Stimulated activated CD4-positive, alpha-beta T cell treated with anti-CD3 and anti-CD28 coated beads, TNF-alpha, amount 100 ng/mL, for 4 hours (primary cell): ENCODE results near the gene RRAS.
A peak's percentile ranks its signal among the peaks of the same experiment; 100 is the strongest.

Source experiments
- DNase-seq, 3 experiments: peaks; one replicate each; pipeline ENCODE4 v3.0.0-alpha.2; 2020; ENCODE audit warnings: low read depth in 3 of 3

RRAS gene

DNA sequence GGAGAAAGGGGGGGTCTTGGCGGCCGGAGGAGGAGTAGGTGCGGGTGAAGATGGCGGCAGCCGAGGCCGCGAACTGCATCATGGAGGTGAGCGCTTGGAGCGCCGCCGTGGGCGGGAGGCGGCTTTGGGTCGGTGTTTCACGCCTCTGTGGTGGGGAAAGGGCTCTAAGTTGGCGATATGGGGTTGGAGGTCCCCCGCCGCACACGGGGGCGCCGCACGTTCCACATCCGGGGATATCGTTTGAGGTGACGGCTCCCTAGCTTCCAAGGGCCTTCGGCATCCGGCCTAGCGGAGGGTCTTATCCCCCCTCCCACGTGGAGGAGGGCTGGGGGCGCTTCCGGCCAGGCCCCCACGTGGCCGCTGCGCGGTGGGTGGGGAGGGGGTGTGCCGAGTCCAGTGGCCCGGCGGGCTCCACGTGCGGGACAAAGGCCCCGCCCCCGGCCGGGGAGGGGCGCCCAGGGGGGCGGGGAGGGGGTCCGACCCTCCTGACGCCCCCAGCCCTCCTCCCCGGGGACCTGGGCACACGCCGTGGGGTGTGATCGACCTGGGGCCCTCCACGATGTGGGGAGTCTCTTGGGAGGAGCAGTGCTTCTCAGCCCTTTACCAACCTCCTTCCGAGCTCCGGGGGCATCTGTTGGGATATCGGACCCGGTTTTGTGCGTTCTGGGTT, 37.4 kb upstream of the RRAS start, which contains the start of gene PRMT1:
Gene PRMT1 (plus strand): TSS at position 41 of the 670 bp plus-strand sequence. CDS start 10 bp downstream, at position 51.
- DNase-seq = peak in 2 of 3 experiments; percentile 14 to 46

DNA sequence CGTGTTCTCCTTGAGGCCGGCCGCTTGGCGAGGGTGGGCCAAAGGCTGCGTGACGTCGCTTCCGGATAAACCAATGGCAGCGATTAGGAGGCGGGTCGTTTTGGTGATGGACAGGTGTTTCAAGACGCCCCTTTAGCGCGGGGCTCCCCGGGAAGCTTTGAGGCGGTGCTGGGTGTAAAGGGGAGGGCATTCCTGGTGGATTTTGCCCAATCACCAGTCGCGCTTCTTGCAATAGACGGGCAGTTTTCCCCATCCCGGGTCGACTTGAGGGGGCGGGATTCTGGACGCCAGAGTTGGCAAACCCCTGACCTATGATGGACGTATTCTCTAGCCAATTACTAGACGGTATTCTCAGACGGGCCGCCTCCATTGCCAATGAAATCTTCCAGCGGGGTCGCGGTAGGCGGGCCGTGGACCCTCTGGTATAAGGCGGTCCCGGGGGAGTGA, 36.9 kb upstream of the RRAS start:
- peak; percentile 94 to 97 (median 97) for DNase-seq

DNA sequence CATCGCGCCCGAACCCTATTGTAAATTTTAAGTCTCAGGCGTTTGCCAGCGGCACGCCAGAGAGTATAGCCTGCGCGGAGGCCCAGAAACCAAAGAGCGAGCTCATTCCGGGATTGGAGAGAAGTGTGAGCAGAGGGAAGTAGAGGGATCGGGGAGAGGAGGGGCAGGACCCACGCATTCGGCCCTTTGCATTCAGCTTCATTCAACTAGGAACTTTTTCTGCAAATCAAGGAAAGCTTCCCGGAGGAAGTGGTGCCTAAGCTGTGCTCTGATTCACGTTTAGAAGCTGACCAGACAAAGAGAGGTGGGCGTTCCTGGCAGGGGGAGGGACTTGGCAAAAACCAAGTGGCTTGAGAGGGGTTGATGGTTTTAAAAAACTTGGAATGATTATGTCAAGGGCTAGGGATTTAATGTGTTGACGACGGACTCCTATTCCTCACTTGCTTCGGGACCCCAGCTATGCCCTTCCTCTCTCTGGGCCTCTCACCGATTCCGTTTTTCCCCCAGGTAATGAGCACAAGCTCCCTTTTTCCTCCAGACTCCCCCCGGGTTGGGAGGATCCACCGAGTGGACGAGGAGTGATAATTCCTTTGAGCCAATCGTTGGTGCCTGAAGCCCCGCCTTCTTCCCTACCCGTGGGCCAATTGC, 36.3 kb upstream of the RRAS start:
- peak in 2 of 3 experiments; percentile 26 to 33 for DNase-seq

DNA sequence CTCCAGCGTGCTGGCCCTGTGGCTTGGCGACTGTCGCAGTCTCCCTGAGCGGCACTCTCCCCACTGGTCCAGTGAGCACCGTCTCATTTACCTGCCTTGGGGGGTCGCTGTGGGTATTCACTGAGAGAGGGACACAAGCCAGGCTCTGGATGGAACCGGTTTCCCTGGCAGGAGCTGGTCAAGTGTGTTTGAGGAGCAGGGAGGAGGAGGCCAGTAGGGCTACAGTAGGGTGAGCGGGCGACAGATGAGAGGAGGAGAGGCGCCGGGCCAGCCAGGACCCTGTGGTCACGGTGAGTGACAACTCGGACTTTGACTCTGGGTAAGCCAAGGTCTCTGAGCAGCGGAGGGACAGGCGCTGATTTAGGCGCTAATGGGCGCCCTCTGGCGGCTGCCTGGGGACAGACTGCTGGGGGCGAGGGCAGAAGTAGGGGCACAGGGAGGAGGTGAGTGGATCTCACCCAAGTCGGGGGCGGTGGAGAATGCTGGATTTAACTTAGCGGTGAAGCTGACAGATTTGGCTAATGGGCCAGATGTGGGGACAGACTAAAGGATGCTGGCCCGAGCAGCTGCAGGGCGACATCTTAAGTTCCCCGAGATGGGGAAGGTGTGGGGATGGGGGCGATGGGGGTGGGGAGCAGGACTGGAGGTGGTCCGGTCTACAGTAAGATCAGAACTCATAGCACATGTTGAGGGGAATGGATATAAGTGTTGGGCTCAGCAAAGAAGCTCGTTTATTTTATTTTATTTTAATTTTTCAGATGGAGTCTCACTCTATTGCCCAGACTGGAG, 32.4 kb upstream of the RRAS start:
- peak in 2 of 3 experiments; percentile 64 to 67 for DNase-seq

- no peak for DNase-seq
Observed at GRCh38 chr19:49669516-49669915, 29.6 kb upstream of the RRAS start.

DNA sequence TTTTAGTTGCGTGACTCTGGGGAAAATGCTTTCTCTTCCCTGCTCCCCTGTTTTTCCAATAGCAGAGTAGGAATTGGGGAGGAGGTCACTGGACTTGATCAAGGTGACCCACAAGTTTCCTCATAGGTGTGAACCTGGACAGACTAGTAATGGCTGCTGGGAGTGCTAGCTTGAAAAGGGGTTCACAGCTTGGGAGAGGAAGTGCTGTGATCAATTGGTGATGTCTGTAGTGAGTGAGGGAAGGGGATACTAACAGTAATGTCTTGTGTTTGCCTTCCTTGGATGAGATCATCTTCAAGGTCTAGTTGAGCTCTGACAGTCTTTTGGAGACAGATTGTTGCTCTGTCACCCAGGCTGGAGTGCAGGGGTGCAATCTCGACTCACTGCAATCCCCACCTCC, 27.5 kb upstream of the RRAS start:
- DNase-seq = no peak

- no peak for DNase-seq
Observed at GRCh38 chr19:49666120-49666444, 26.1 kb upstream of the RRAS start.

DNA sequence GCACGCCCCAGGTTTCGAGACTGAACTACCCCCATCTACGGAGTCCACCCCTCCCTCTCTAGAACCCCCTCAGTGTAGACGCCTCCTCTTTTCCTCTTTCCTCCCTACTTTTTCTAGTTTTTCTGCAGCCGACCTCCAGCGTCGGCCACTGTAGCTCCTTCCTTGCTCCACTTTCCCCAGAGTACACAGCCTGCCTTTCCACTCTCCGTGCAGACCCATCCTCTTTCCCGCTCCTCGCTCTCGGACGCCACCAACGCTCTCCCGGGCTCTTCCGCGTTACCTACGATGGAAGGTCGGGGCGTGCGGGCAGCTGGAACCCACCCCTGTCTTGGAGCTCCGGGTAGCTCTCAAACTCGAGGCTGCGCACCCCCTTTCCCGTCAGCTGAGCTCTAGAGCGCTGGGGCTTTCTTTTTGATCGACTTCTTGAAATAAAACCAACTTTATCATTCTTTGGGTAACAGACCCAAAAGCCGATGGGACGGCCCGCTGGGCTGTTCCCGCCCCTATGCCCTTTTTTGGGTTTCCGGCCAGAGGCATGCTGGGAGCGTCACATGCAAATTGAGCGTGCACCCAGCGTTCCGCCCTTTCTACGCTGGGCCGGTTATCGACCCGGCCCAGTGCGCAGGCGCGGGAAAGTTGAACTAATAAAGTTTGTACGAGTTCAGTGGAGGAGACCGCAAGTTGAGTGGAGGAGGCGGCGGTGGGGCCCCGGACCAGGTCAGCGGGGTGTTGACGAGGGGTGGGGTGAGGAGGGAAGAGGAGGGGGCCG, 25.6 kb upstream of the RRAS start, which contains the start of the genes BCL2L12 and IRF3:
Gene BCL2L12 (plus strand): TSS at position 583 of the 769 bp plus-strand sequence. CDS start 760 bp downstream, outside the sequence.
Gene IRF3 (minus strand): TSS at position 507 of the 769 bp plus-strand sequence. CDS start 1,019 bp downstream, outside the sequence.
- peak; percentile 98 to 99 (median 99) for DNase-seq

DNA sequence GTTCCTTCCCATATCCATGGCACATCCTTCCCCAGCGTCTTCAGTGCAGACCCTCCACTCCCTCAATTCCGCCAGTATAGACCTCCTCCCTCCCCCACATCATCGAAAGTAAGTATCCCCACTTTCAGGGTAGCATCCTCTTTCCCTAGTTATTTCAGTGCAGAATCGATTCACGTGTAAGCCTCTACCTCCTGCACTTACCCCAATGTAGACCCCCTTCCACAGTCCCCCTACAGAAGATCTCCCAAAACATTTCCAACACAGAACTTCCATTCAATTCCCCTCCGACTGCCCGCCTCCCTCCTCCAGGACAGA, 25.1 kb upstream of the RRAS start:
- DNase-seq = no peak

DNA sequence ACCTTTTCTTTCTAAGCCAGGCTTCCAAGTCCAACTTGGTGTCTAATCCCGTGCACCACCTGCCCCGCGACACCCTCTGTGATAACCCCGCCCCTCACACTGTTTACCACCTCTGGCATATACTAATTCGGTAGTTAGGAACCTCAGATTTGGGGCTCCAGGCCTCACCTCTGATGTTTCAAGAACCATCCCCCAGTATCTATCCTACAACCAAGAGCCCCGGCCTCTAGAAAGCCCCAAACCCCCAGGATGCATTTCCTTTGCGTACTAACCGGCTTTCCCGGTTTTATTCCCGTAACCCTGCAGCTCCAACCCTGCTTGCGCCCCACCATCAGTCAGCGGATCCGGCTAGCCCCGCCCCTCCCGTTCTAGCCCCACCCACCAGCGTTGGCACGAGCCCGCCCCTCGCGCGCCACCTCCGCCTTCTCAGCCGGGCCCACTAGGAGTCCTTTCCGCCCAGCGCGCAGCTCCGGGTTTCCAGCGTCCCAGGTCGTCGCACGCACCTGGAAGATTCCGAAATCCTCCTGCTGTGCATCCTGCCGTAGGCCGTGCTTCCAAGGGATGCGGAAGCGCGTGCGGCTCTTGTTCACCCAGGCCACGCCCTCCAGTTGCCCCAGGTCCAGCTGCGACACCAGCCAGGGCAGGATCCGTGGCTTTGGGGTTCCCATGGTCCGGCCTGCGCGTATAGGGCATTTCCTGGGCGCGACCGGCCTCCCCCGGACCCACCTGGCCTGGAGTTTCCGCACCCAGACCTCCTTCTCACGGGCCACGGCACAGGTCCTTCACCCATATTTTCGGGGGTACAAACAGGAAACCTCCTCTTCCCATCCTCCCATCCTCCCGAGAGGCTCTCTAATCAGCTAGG, 24.5 kb upstream of the RRAS start:
- DNase-seq = peak; percentile 85 to 95 (median 87)

- no peak for DNase-seq
Observed at GRCh38 chr19:49663224-49663623, 23.3 kb upstream of the RRAS start.

GRCh38 chr19:49662011-49662410, 22.1 kb upstream of the RRAS start:
- DNase-seq = no peak

DNA sequence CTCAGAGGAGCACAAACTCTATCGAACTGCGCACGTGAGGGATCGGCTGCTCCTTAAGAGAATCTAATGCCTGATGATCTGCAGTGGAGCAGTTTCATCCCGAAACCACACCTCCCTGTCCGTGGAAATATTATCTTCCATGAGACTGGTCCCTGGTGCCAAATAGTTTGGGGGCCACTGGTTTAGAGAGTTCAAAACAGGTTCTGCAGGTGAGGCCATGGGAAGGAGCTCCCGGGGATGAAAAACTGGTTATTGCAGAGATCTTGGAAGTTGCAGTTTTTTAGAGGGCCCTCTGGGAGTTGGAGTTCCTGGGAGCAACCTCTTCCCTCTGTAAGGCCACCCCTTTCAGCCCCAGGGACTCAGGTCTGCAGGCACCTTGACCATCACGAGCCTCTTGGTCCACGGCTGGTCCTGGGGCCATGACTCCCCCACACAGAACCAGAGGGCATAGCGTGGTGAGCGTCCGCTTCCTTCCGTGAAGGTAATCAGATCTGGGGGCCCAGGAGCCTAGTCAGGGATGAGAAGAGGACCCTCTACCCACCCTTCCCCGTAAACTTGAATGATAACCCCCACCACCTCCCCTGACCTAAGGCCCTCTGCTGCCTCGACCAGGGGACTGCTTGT, 20.5 kb upstream of the RRAS start:
- DNase-seq = no peak

DNA sequence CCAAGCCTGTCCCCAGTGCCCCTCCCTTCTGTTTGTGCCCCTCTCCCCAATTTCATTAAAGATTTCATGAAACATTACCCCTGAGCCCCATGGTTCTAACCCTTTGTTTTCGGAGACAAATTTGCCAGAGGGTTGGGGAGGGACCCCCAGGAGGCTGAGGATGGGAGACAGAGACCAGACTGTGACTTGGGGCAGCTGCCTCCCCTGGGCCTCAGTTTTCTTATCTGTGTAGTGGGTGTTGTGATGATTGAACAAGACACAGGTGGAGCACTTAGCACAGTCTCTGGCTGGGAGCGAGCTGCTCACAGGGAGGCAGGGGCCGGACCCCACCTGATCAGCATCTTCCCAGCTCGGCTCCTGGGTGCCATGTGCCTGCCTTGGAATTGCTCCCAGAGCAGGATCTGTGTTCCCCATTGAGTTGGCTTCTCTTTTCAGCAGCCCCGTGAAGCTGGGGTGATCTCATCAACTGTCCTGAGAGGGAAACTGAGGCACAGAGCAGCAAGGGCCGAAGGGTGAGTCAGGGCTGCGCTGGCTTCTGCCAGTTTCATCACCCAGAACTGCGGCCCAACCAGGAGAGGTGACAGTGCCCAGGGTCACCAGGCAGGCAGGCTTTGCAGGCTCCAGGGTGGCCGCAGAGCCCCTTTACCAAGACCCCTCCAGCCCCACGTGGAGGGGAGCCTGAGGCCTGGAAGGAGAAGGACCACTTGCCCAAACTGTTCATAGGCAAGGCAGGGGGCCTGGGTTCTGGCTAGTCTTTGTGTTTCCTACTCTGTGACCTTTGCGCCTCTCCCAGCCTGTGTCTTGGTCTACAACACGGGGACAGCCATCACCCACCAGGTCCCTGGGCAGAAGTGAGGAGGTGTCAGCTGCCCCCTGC, 18.9 kb upstream of the RRAS start:
- DNase-seq = no peak

DNA sequence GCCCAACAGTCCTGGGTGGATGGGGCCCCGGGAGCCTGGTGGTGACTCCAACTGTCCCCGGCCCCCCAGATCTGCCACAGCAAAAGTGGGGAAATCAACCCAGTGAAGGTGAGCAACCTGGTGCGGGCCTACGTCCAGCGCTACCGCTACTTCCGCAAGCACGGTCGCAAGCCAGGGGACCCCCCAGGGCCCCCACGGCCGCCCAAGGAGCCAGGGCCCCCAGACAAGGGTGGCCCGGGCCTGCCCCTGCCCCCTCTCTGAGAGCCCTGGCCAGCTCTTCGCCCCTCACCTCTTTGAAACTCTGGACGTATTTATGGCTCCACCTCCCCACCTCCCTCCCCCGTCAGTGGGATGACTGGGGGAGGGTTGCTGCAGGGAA, 18.2 kb upstream of the RRAS start:
- DNase-seq = no peak

DNA sequence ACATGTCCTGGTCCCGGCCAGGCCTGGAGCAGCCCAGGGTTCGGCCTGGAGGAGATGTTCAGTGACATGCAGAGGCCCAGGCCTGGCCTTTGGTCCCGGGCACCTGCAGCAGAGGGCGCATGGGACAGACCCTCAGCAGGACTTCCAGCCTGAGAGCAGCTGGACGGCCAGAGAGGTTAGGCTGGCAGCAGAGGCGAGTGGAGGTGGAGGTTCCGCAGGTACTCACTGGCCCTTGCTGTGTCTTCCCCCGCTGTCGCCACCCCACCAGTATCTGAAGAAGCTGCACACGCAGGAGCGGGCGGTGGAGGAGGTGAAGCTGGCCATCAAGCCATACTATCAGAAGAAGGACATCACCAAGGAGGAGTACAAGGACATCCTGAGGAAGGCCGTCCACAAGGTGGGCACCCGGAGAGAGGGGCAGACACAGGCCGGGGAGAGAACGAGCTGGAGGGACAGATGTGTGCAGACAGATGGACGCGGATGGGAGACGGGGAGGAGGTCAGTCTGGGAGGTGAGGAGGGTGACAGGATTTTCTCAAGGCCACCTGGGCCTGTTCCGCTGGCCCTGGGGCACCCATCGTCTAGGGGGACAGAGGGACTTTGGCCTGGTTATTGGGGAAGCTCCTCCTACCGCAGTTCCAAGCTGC, 17.7 kb upstream of the RRAS start:
- DNase-seq = no peak

DNA sequence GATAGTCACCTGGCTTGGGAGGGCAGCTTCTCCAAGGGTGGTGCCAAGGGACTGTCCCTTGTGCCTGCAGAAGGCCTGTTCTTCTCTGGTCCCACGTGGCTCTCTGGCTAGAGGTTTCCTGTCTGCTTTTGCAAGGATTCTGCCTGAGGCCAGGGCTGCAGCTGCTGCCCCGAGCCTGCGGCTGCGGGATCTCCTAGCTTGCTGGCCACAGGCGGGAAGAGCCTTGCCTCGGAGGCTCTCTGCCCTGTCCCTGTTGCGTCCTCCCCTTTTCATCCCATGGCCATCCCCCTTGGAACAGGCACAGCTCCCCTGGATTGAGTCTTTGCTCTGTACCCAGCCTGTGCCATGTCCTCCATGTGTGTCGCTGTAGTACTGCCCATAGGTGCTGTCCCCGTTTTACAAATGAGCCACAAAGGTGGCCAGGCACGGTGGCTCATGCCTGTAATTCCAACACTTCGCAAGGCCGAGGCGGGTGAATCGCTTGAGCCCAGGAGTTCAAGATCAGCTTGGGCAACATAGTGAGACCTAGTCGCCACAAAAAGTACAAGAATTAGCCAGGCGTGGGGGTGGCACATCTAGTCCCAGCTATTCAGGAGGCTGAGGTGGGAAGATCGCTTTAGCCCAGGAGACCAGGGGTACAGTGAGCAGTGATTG, 16.6 kb upstream of the RRAS start:
- no peak for DNase-seq
